GM04504 (cell line): ENCODE data around the gene RNF208.
"Not testable (repeated sequence)": the region's sequence is repeated elsewhere in the genome, so short reads cannot be mapped to it uniquely, and the experiment has no call there.

Source experiments
- DNase-seq: peaks from one replicate; pipeline ENCODE4 v3.0.0-alpha.2; 2012; ENCODE audit warnings: low read depth

Gene RNF208

GRCh38 chr9:137222190-137223077 lies at the start of gene RNF208:
TSS of gene RNF208 (minus strand) at chr9:137222240. CDS start at chr9:137221212, 1,028 bp downstream.
- DNase-seq: no peak

GRCh38 chr9:137271696-137272076 lies 49.6 kb upstream of the RNF208 start:
- DNase-seq: no peak

- no peak for DNase-seq
These were observed 49.1 kb upstream of the RNF208 start for GRCh38 chr9:137270929-137271695.

GRCh38 chr9:137269231-137269772 lies 47.3 kb upstream of the RNF208 start:
- DNase-seq: no peak

- no peak for DNase-seq
These were observed 46.6 kb upstream of the RNF208 start for GRCh38 chr9:137268538-137269201.

GRCh38 chr9:137267933-137268355 lies 45.9 kb upstream of the RNF208 start:
- no peak for DNase-seq

- DNase-seq: no peak
These were observed 44.8 kb upstream of the RNF208 start for GRCh38 chr9:137266585-137267453.

GRCh38 chr9:137266162-137266527 lies 44.1 kb upstream of the RNF208 start:
- DNase-seq: no peak

- DNase-seq: no peak
These were observed 43.6 kb upstream of the RNF208 start for GRCh38 chr9:137265496-137266161.

- no peak for DNase-seq
These were observed 42.0 kb upstream of the RNF208 start for GRCh38 chr9:137264067-137264466.

GRCh38 chr9:137263506-137263905 lies 41.5 kb upstream of the RNF208 start:
- DNase-seq: no peak

GRCh38 chr9:137262909-137263285 lies 40.9 kb upstream of the RNF208 start:
- no peak for DNase-seq

GRCh38 chr9:137262173-137262908 lies 40.3 kb upstream of the RNF208 start:
- not testable (repeated sequence) for DNase-seq

- no peak for DNase-seq
These were observed 34.8 kb upstream of the RNF208 start for GRCh38 chr9:137256856-137257255.

GRCh38 chr9:137256362-137256761 lies 34.3 kb upstream of the RNF208 start:
- DNase-seq: no peak

GRCh38 chr9:137255448-137256114 lies 33.5 kb upstream of the RNF208 start:
- no peak for DNase-seq

- DNase-seq: peak; percentile 76
These were observed 32.8 kb upstream of the RNF208 start, which contains the start of gene NELFB for GRCh38 chr9:137254624-137255447. TSS of gene NELFB (plus strand) at chr9:137255327.
